Measurements from ENCODE around the gene ILDR1. TPM values are rescaled to one million over a fixed set of nuclear protein-coding genes. Genes with fewer than 3 reads are reported as not detected.

Gene ILDR1
- total and polyA plus RNA-seq, 7 donors, result 3.5 to 7.1 (median 4.8) TPM; not detected in 4

- Histone ChIP-seq H3K9me3 (peaks cover 0 to 5% (median under 1%) of the 10 kb centered on the region in 4 donors), H3K4me3 (no peak overlapping the region), H3K27me3 (no peaks in the 10 kb centered on the region), H3K27ac (no peak overlapping the region), H3K4me1 (no peaks in the 10 kb centered on the region), H3K36me3 (no peaks in the 10 kb centered on the region)
- no peak for DNase-seq
- intact Hi-C loops (cut with DNase I), result no loop called here
- TF ChIP-seq CTCF (IDR thresholded peaks at IDR 0.05), result no peak
- no peak for TF ChIP-seq POLR2AphosphoS5 (IDR thresholded peaks at IDR 0.05)
- TF ChIP-seq POLR2A (IDR thresholded peaks at IDR 0.05), result no peak
- no peak for TF ChIP-seq EP300 (IDR thresholded peaks at IDR 0.05)
- WGBS, 2 donors, result 47 to 92% methylated on average over 1 of the region's 1 CpG
Measured at GRCh38 chr3:121975702-121976302, 46.2 kb downstream of the ILDR1 start.

- WGBS, 2 donors, result 89 to 97% methylated on average over 2 of the region's 2 CpGs
Measured at GRCh38 chr3:121974601-121975111, 47.4 kb downstream of the ILDR1 start.

GRCh38 chr3:121970047-121970446 lies 52.0 kb downstream of the ILDR1 start:
- Histone ChIP-seq H3K27ac (no peak overlapping the region), H3K9me3 (peaks cover 0 to 5% (median 0%) of the 10 kb centered on the region in 4 donors), H3K4me3 (no peak overlapping the region), H3K36me3 (no peaks in the 10 kb centered on the region), H3K27me3 (no peaks in the 10 kb centered on the region), H3K4me1 (no peaks in the 10 kb centered on the region)
- intact Hi-C loops (cut with DNase I), result no loop called here
- 25 to 67% methylated on average over 1 of the region's 1 CpG for WGBS, 2 donors
- DNase-seq, result no peak
- TF ChIP-seq POLR2AphosphoS5 (IDR thresholded peaks at IDR 0.05) (no peak), CTCF (IDR thresholded peaks at IDR 0.05) (no peak), POLR2A (IDR thresholded peaks at IDR 0.05) (no peak), EP300 (IDR thresholded peaks at IDR 0.05) (no peak)

More at GRCh38 chr3:121974601-121975111, 47.4 kb downstream of the ILDR1 start:
- H3K4me3 ChIP-seq, result no peak overlapping the region
- H3K9me3 ChIP-seq, result peaks cover 0 to 5% (median under 1%) of the 10 kb centered on the region in 4 donors
- no peak for DNase-seq
- intact Hi-C loops (cut with DNase I), result no loop called here
- TF ChIP-seq POLR2A (IDR thresholded peaks at IDR 0.05) (no peak), POLR2AphosphoS5 (IDR thresholded peaks at IDR 0.05) (no peak), EP300 (IDR thresholded peaks at IDR 0.05) (no peak), CTCF (IDR thresholded peaks at IDR 0.05) (no peak)
- H3K4me1 ChIP-seq, result no peaks in the 10 kb centered on the region
- no peaks in the 10 kb centered on the region for H3K36me3 ChIP-seq
- no peak overlapping the region for H3K27ac ChIP-seq
- H3K27me3 ChIP-seq, result no peaks in the 10 kb centered on the region

- WGBS, 2 donors, result 78 to 90% methylated on average over 2 of the region's 2 CpGs
- Histone ChIP-seq H3K9me3 (peaks cover 0 to 2% (median 0%) of the 10 kb centered on the region in 4 donors), H3K27ac (no peak overlapping the region), H3K4me3 (no peak overlapping the region), H3K4me1 (no peaks in the 10 kb centered on the region), H3K27me3 (no peaks in the 10 kb centered on the region), H3K36me3 (no peaks in the 10 kb centered on the region)
- DNase-seq, result no peak
- no peak for TF ChIP-seq POLR2AphosphoS5 (IDR thresholded peaks at IDR 0.05)
- TF ChIP-seq EP300 (IDR thresholded peaks at IDR 0.05), result no peak
- no peak for TF ChIP-seq CTCF (IDR thresholded peaks at IDR 0.05)
- TF ChIP-seq POLR2A (IDR thresholded peaks at IDR 0.05), result no peak
- intact Hi-C loops (cut with DNase I), result no loop called here
Measured at GRCh38 chr3:121969631-121970030, 52.4 kb downstream of the ILDR1 start.

All from sigmoid colon (tissue), 7 donors.